ENCODE measurements around the gene TEX14.

Gene TEX14

GRCh38 chr17:58648236-58648635 lies 43.6 kb downstream of the TEX14 start:
- DNase-seq = no peak

- DNase-seq = no peak
Observed at GRCh38 chr17:58643147-58643546, 48.7 kb downstream of the TEX14 start.

DNA sequence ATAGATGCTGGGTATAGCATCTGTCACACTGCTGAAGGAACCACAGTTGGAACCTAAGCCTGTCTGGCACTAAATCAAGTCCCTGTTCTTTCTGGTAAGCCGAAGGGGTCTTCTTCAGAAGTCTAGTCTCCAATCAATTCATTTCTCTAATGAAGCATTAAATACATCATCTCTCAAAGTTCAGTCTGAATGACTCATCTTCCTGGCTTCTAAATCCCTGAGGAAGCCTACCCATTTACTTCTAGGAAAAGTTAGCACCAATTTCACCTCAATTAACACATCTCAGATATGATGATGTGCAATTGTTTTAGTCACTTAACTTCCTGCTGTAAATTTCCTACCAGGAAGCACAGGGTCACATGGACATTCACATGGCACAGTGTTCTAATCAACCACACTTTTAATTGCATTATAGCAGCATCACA lies 49.9 kb downstream of the TEX14 start:
- no peak for DNase-seq

- no peak for DNase-seq
Observed at GRCh38 chr17:58640202-58640601, 51.6 kb downstream of the TEX14 start.

DNA sequence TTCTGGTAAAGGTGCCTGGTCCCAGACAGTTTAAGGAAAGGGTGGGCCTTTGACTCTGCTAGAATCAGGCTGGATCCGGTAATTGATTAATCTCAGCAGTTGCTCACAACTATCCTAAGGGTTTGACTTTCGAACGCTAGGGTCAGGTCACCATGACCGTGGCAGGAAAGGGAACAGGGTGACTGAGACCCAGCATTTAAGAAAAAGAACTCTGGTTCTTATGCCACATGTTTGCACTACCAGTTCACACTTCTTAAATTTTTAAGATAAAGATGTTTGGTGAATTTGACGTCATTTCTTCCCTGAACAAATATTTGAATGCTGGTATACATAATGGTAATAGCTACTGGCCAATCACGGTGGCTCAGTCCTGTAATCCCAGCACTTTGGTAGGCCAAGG lies 52.2 kb downstream of the TEX14 start:
- no peak for DNase-seq

DNA sequence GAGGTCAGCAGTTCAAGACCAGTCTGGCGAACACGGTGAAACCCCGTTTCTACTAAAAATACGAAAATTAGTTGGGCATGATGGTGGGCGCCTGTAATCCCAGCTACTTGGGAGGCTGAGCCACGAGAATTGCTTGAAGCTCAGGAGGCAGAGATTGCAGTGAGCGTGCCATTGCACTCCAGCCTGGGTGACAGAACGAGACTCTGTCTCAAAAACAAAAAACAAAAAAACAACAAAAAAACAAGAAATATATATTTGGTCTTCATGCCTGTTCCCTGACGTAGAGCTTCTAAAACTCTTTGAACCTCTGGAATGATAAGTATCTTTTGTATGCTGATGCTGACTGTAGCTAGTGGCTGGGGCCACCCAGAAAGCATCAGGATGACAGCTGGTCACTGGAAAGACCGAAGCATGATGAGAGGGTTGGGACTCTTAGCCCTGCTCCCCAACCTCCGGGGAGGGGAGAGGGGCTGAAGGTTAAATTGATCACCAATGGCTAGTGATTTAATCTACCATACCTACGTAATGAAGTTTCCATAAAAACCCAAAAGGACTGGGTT lies 54.8 kb downstream of the TEX14 start:
- no peak for DNase-seq

GRCh38 chr17:58632324-58633314 lies 59.2 kb downstream of the TEX14 start:
- no peak for DNase-seq

GRCh38 chr17:58631523-58632323 lies 60.1 kb downstream of the TEX14 start:
- peak; percentile 97 to 98 for DNase-seq

GRCh38 chr17:58630883-58631522 lies 60.8 kb downstream of the TEX14 start:
- DNase-seq = no peak

DNA sequence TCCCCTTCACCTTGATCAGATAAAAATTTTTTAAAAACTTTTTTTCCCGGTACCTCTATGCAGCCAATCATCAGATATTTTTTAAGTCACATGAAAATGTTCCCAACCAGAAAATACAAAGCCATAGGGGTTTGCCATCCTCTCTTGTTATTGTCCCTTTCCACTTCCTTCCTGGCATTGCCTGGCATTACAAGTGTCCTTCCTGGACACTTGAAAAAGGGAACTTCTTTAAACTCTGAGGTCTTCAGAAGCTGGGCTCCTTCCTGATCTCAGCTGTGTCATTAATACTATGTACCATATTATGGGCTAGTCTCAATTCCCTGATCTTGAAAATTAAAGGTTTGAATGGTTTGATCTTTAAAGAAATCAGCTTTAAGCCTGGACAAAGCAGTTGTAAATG lies 64.9 kb downstream of the TEX14 start:
- DNase-seq = peak; percentile 50 to 68

DNA sequence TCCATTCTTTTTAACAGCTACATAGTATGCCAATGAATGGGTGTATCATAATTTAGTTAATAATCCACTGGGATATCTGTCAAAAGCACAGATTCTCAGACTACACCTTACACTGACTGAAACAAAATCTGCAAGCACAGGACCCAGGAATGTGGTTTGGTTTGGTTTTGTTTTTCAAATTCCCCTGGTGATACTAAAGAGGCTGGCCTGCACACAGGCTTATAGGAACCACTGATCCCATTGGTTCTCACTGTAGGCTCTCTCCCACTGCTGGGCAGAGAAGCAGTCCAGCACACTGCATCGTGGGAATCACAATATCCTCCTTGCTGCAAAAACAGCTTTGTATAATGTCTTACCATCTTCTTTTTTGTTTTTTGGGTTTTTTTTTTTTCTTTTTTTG lies 67.1 kb downstream of the TEX14 start:
- no peak for DNase-seq

DNA sequence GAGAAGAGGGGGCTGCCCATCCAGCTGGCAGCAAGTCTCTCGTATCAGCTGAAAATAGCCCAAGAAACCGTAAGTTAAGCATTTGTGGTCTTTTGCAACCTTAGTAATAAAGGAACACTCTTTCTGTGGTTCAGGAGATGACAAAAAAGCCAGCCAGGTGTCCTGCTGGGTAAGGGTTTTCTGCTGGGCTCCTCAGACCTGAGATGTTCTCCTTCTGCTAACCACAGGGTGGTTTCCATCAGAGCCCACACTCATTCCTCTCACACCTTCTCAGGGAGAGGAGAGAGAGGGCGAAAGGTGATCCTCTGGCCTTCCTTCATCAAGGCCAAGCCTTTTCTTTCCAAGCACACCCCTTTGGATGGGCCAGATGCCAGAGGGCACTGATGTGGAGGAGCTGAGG lies 70.7 kb downstream of the TEX14 start:
- no peak for DNase-seq

DNA sequence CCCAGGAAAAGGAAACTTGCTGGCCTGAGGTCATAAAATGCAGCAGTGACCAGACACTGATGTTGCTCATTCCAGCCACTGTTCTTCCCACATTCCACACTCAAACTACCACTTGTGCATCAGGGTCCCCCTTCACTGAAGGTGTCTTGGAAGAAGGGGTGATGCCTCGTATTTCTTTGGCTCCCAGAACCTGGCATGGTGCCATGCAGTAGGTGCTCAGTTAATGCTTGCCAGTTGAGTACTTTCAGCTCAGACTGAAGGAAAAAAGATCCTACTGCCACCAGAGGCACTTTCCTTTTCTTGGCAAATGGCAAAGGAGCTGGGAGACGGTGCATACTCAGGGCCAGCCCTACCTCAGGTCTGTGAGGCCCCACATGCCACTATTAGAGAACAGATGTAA lies 73.5 kb downstream of the TEX14 start:
- DNase-seq = no peak

DNA sequence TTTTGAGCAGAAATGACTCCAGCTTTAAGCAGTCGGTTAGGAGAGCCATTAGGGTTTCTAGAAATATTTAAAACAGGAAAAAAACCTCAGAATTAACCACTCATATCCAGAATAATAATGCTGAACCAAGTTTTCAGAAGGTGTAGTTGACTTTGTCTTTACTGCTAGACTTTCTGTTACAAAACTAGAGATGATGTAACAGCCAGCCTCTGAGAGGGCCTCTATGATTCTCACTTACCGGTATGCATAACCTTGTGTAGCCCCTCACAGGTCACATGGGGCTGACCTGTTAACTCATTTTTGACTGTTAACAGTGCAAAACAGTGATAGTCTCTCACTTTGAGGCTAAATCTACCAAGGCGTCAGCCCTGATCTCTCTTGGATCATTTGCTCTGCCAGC lies 74.3 kb downstream of the TEX14 start:
- no peak for DNase-seq

- DNase-seq = no peak
Observed at GRCh38 chr17:58615768-58616659, 75.8 kb downstream of the TEX14 start.

- no peak for DNase-seq
Observed at GRCh38 chr17:58614859-58615459, 76.9 kb downstream of the TEX14 start.

DNA sequence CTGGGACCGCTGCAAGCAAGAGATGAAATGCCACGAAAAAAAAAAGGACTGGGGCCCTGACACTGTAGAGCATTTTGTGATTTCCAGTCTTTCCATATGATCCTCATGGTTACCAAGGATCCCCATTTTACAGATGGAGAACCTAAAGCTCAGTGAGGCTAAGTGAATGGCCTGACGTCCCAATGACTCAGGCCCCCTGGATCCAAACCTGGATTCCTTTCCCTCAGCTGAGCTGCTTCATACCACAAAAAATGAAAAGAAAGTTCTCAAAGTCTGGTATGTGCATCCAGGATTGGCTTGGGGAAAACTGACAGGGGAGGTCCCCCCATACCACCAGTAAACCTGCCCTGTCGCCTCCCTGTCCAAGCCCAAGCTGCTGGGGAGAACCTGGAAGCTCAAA lies 80.5 kb downstream of the TEX14 start:
- no peak for DNase-seq

DNA sequence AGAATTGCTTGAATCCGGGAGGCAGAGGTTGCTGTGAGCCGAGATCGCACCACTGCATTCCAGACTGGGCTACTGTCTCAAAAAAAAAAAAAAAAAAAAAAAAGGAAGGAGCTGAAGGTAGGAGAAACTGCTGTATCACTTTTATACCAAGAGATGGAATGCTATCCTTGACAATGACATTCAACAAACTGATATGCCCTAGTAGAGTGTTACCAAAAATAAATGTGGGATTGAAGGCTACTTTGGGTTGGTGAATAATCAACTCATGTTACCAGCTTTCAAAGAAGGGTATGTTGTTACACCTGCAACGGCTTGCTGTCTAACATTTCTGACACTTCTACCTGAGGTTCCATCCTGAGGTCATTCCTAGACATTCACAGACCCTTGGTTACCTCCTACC lies 84.9 kb downstream of the TEX14 start:
- DNase-seq = no peak

GRCh38 chr17:58605986-58606385 lies 85.9 kb downstream of the TEX14 start:
- no peak for DNase-seq

GRCh38 chr17:58605470-58605869 lies 86.4 kb downstream of the TEX14 start:
- DNase-seq = no peak

DNA sequence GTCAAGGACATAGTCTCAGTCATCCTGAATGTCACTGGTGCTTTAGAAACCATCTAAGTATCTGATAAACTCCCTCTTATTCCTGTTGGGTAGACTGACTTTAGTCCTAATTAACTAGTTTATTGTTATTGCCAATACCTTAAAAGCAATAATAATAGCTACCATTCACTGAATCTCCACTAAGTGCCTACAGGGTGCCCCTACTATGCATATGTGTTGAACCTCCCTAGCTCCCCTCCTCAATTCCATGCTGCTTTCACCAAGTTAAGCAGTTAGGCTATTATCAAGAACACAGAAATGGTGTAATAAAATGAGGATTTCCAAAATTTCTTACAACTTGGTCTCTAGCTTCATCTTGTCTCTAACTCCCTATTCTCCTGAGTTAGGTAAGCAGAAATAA lies 89.9 kb downstream of the TEX14 start:
- DNase-seq = no peak

DNA sequence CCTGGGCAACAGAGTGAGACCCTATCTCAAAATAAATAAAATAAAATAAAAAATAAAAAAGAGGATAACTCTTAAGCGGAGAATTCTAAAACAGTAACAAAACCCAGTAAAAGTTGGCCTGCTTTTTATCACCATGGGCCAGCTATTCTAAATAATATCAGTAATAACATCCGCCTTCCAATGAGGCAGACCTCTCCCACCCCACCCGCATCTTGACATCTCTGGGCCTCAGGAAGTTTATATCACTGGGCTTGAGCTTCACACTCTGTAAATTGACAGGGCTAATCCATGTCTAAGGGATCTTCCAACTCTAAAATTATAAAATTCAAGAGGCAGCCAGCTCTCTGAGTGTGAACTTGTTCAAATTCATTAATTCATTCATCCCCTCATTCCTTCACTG lies 94.5 kb downstream of the TEX14 start:
- DNase-seq = no peak

Measured in AML-193 (cell line).